WTC11 (cell line): Measurements from ENCODE around the gene FAM53C.

Experiments used
- CDX4 ChIP-seq: fragments of 250-450 bp; sonication (Bioruptor Pico); IDR thresholded peaks from 2 replicates; pipeline ENCODE4 v1.9.0; 2021; ENCODE audit warnings: moderate library complexity, mild to moderate bottlenecking, inconsistent platforms, borderline replicate concordance
- CTCF ChIP-seq: fragments of 200-600 bp; IDR thresholded peaks from 2 replicates; pipeline ENCODE4 v1.8.0; 2022; ENCODE audit warnings: antibody characterized with exemption
- PRDM15 ChIP-seq: sonication (generic); formaldehyde crosslinking; IDR thresholded peaks from 2 replicates; pipeline ENCODE4 v1.8.0; 2022; ENCODE audit warnings: missing genetic modification reagents
- TEAD4 ChIP-seq: sonication (generic); formaldehyde crosslinking; IDR thresholded peaks from 2 replicates; pipeline ENCODE4 v1.8.0; 2022; ENCODE audit warnings: mild to moderate bottlenecking, missing genetic modification reagents

- TF ChIP-seq CTCF, result no peak
- no peak for TF ChIP-seq PRDM15 (CRISPR knock-in tag)
- no peak for TF ChIP-seq CDX4 (CRISPR knock-in tag)
- TF ChIP-seq TEAD4 (CRISPR knock-in tag), result no peak
Observed at GRCh38 chr5:138351056-138351455, 13.0 kb downstream of the FAM53C start.
